Measurements from ENCODE around the gene BTNL3. TPM values are rescaled to one million over a fixed set of nuclear protein-coding genes. Genes with fewer than 3 reads are reported as not detected.

The BTNL3 gene
- total and polyA plus RNA-seq, 8 donors, result 0.31 to 10.5 (median 0.60) TPM; not detected in 2

DNA sequence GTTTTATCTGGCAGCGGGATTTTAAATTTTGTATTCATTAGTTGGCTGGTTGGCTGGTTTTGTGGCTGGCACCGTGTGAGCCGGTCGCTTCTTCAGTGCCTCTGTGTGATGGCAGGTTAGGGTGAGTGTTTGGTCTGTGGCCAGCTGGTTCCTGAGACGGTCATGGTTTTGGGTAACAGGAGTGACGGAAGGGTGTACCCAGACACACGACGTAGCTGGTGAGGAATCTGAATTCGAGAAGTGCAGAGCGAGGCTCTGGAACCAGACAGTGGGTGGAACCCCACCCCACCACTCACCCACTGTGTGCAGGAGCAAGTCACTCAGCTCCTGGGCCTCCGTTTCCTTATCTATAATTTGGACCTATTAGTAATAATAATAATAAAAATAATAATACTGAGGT lies 54.1 kb downstream of the BTNL3 start:
- no peak for DNase-seq
- no peaks in the 10 kb centered on the region for H3K4me1 ChIP-seq
- H3K27me3 ChIP-seq, result peaks cover 0 to 86% (median 18%) of the 10 kb centered on the region in 3 donors
- TF ChIP-seq EP300 (IDR thresholded peaks at IDR 0.05) (no peak), POLR2A (IDR thresholded peaks at IDR 0.05) (no peak), POLR2AphosphoS5 (IDR thresholded peaks at IDR 0.05) (no peak)
- TF ChIP-seq, protein P1, sequence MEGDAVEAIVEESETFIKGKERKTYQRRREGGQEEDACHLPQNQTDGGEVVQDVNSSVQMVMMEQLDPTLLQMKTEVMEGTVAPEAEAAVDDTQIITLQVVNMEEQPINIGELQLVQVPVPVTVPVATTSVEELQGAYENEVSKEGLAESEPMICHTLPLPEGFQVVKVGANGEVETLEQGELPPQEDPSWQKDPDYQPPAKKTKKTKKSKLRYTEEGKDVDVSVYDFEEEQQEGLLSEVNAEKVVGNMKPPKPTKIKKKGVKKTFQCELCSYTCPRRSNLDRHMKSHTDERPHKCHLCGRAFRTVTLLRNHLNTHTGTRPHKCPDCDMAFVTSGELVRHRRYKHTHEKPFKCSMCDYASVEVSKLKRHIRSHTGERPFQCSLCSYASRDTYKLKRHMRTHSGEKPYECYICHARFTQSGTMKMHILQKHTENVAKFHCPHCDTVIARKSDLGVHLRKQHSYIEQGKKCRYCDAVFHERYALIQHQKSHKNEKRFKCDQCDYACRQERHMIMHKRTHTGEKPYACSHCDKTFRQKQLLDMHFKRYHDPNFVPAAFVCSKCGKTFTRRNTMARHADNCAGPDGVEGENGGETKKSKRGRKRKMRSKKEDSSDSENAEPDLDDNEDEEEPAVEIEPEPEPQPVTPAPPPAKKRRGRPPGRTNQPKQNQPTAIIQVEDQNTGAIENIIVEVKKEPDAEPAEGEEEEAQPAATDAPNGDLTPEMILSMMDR (IDR thresholded peaks at IDR 0.05), result no peak
- no peaks in the 10 kb centered on the region for H3K36me3 ChIP-seq
- no peaks in the 10 kb centered on the region for H3K9me3 ChIP-seq
- H3K27ac ChIP-seq, result peak overlapping the region in 3 of 5 donors; percentile 4 to 38 (median 8)
- intact Hi-C loops (cut with DNase I; ENCODE audit: low total_unique reads), result no loop called here
- H3K4me3 ChIP-seq, result peak overlapping the region in 2 of 4 donors; percentile 4 to 28
- WGBS, 5 donors, result 70 to 78% (median 74%) methylated on average over 11 of the region's 11 CpGs

DNA sequence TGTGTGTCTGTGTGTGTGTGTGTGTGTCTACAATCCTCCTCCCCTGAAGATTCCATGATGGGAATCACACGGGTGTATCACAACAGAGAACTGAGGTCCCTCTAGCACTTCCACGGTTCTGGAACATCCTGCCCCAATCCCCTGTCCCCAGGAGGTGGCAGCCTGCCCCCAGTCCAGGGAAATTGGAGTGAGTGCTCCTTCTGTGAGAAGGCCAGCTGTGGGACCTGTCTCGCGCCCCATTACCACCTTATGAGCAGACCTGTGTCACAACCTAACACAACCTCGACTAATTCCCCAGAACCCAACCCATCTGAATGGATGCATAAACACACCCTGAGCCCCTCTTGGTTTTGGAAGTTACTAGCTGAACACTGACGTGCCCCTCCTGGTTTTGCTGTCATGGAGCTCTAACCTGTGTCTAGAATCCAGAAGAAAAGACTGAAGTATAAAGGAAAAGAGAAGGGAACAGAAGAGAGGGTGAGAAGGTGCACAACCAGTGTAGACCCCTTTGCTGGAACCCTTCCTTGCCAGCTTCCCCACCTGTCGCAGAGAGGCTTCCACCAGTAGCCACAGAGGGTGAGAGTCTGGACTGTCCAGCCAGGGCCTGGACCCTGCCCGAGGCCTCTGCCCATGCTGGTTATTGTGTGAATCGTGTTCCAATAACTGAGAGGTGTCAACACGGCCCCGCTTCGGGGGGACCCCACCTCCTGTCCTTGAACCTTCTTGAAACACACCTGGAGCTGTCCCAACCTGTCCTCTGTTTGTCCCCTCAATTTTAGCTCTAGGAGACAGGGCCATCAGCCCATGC lies 54.8 kb downstream of the BTNL3 start:
- Histone ChIP-seq H3K27ac (peak overlapping the region in 4 of 5 donors; percentile 33 to 54 (median 47)), H3K4me1 (no peaks in the 10 kb centered on the region), H3K27me3 (peaks cover 0 to 89% (median 25%) of the 10 kb centered on the region in 3 donors), H3K4me3 (no peak overlapping the region), H3K36me3 (no peaks in the 10 kb centered on the region), H3K9me3 (no peaks in the 10 kb centered on the region)
- 58 to 73% (median 66%) methylated on average over 12 of the region's 12 CpGs for WGBS, 5 donors
- no peak for DNase-seq
- intact Hi-C loops (cut with DNase I; ENCODE audit: low total_unique reads), result no loop called here
- no peak for TF ChIP-seq POLR2A (IDR thresholded peaks at IDR 0.05)
- no peak for TF ChIP-seq EP300 (IDR thresholded peaks at IDR 0.05)
- TF ChIP-seq, protein P1 (IDR thresholded peaks at IDR 0.05), result no peak
- no peak for TF ChIP-seq POLR2AphosphoS5 (IDR thresholded peaks at IDR 0.05)

DNA sequence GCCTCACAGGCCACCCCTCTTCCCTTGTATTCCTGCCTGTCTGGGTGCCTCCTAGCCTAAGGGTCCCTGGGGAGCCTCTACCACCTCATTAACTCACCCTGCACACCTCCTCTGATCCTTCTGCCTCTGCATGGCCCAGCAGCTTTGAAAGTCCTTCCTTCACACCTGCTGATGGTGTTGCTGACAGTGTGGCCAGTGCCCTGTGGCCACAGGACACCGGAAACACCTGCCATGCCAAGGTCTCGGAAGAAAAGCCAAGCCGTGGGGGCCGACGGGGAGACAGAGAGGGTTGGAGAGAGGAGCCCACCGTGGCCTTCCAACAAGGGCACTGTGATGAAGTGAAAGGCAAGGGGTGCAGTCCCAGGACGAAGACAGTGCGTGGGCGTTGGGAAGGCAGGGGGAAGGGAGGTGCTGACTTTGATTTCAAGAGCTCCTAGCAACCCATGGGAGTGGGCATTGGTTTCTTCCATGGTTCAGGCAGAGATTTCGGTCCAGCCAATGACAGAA lies 55.5 kb downstream of the BTNL3 start:
- intact Hi-C loops (cut with DNase I; ENCODE audit: low total_unique reads), result no loop called here
- no peaks in the 10 kb centered on the region for H3K4me1 ChIP-seq
- no peaks in the 10 kb centered on the region for H3K36me3 ChIP-seq
- no peaks in the 10 kb centered on the region for H3K9me3 ChIP-seq
- peak overlapping the region in 4 of 5 donors; percentile 33 to 54 (median 47) for H3K27ac ChIP-seq
- no peak for DNase-seq
- H3K4me3 ChIP-seq, result peak overlapping the region in 1 of 4 donors; percentile 13
- WGBS, 5 donors, result 77 to 85% (median 80%) methylated on average over 10 of the region's 10 CpGs
- no peak for TF ChIP-seq POLR2AphosphoS5 (IDR thresholded peaks at IDR 0.05)
- TF ChIP-seq, protein P1 (IDR thresholded peaks at IDR 0.05), result no peak
- no peak for TF ChIP-seq EP300 (IDR thresholded peaks at IDR 0.05)
- no peak for TF ChIP-seq POLR2A (IDR thresholded peaks at IDR 0.05)
- H3K27me3 ChIP-seq, result peaks cover 0 to 86% (median 25%) of the 10 kb centered on the region in 3 donors

GRCh38 chr5:181044662-181045305 lies 56.1 kb downstream of the BTNL3 start:
- Histone ChIP-seq H3K9me3 (no peaks in the 10 kb centered on the region), H3K27ac (peak overlapping the region in 3 of 5 donors; percentile 47 to 54 (median 50)), H3K36me3 (no peaks in the 10 kb centered on the region), H3K4me1 (no peaks in the 10 kb centered on the region), H3K27me3 (peaks cover 3 to 86% (median 28%) of the 10 kb centered on the region in 3 donors), H3K4me3 (no peak overlapping the region)
- DNase-seq, result no peak
- intact Hi-C loops (cut with DNase I; ENCODE audit: low total_unique reads), result no loop called here
- WGBS, 5 donors, result 36 to 52% (median 47%) methylated on average over 11 of the region's 11 CpGs
- no peak for TF ChIP-seq POLR2A (IDR thresholded peaks at IDR 0.05)
- no peak for TF ChIP-seq EP300 (IDR thresholded peaks at IDR 0.05)
- TF ChIP-seq POLR2AphosphoS5 (IDR thresholded peaks at IDR 0.05), result peak in 1 of 3 donors; percentile 2

Data from stomach (tissue), 9 donors.